ENCODE measurements around the gene CTNNBL1. TPM values are rescaled to one million over a fixed set of nuclear protein-coding genes. Genes with fewer than 3 reads are reported as not detected.
A peak's percentile ranks its signal among the peaks of the same experiment; 100 is the strongest.
"Not testable (repeated sequence)": the region's sequence is repeated elsewhere in the genome, so short reads cannot be mapped to it uniquely, and the experiment has no call there.

The CTNNBL1 gene
- total and polyA plus RNA-seq, 4 donors: 27.7 to 41.9 (median 38.2) TPM

- H3K4me1 ChIP-seq (ENCODE audit: control insufficient read depth, insufficient read depth, low read length): peaks cover 13% of the 10 kb centered on the region
- no peaks in the 10 kb centered on the region for H3K36me3 ChIP-seq (ENCODE audit: control insufficient read depth, insufficient read depth, low read length)
- no peak overlapping the region for H3K27ac ChIP-seq (ENCODE audit: low read depth, low read length)
- H3K27me3 ChIP-seq (ENCODE audit: control insufficient read depth, insufficient read depth, low read length): no peaks in the 10 kb centered on the region
- H3K9me3 ChIP-seq (ENCODE audit: control insufficient read depth, insufficient read depth, low read length): no peaks in the 10 kb centered on the region
- H3K4me3 ChIP-seq (ENCODE audit: low read depth, low read length): no peak overlapping the region
- no peak for DNase-seq (ENCODE audit: low read depth in 4 of 6, low spot score in 6 of 6)
- 92% methylated on average over 9 of the region's 9 CpGs for WGBS (ENCODE audit: insufficient coverage)
Observed at GRCh38 chr20:37849156-37849555, 155.3 kb downstream of the CTNNBL1 start.

- Histone ChIP-seq H3K27ac (ENCODE audit: low read depth, low read length) (no peak overlapping the region), H3K9me3 (ENCODE audit: control insufficient read depth, insufficient read depth, low read length) (no peaks in the 10 kb centered on the region), H3K36me3 (ENCODE audit: control insufficient read depth, insufficient read depth, low read length) (no peaks in the 10 kb centered on the region), H3K4me1 (ENCODE audit: control insufficient read depth, insufficient read depth, low read length) (peaks cover 12% of the 10 kb centered on the region), H3K4me3 (ENCODE audit: low read depth, low read length) (no peak overlapping the region), H3K27me3 (ENCODE audit: control insufficient read depth, insufficient read depth, low read length) (no peaks in the 10 kb centered on the region)
- no peak for DNase-seq (ENCODE audit: low read depth in 4 of 6, low spot score in 6 of 6)
- WGBS (ENCODE audit: insufficient coverage): 70% methylated on average over 2 of the region's 2 CpGs
Observed at GRCh38 chr20:37849566-37849965, 155.7 kb downstream of the CTNNBL1 start.

- Histone ChIP-seq H3K9me3 (ENCODE audit: control insufficient read depth, insufficient read depth, low read length) (no peaks in the 10 kb centered on the region), H3K36me3 (ENCODE audit: control insufficient read depth, insufficient read depth, low read length) (no peaks in the 10 kb centered on the region), H3K27ac (ENCODE audit: low read depth, low read length) (no peak overlapping the region), H3K27me3 (ENCODE audit: control insufficient read depth, insufficient read depth, low read length) (no peaks in the 10 kb centered on the region), H3K4me3 (ENCODE audit: low read depth, low read length) (no peak overlapping the region), H3K4me1 (ENCODE audit: control insufficient read depth, insufficient read depth, low read length) (peaks cover 6% of the 10 kb centered on the region)
- 95% methylated on average over 2 of the region's 6 CpGs for WGBS (ENCODE audit: insufficient coverage)
- DNase-seq (ENCODE audit: low read depth in 4 of 6, low spot score in 6 of 6): peak in 1 of 6 donors; percentile 30
Observed at GRCh38 chr20:37850036-37850592, 156.3 kb downstream of the CTNNBL1 start.

GRCh38 chr20:37850724-37851355 is 157.0 kb downstream of the CTNNBL1 start:
- Histone ChIP-seq H3K4me3 (ENCODE audit: low read depth, low read length) (no peak overlapping the region), H3K9me3 (ENCODE audit: control insufficient read depth, insufficient read depth, low read length) (no peaks in the 10 kb centered on the region), H3K36me3 (ENCODE audit: control insufficient read depth, insufficient read depth, low read length) (peaks cover 2% of the 10 kb centered on the region), H3K27ac (ENCODE audit: low read depth, low read length) (no peak overlapping the region), H3K4me1 (ENCODE audit: control insufficient read depth, insufficient read depth, low read length) (peaks cover 1% of the 10 kb centered on the region), H3K27me3 (ENCODE audit: control insufficient read depth, insufficient read depth, low read length) (no peaks in the 10 kb centered on the region)
- DNase-seq (ENCODE audit: low read depth in 4 of 6, low spot score in 6 of 6): peak in 2 of 6 donors; percentile 47 to 76
- 48% methylated on average over 7 of the region's 10 CpGs for WGBS (ENCODE audit: insufficient coverage)

GRCh38 chr20:37852666-37853065 is 158.8 kb downstream of the CTNNBL1 start:
- WGBS (ENCODE audit: insufficient coverage): 100% methylated on average over 2 of the region's 6 CpGs
- no peaks in the 10 kb centered on the region for H3K27me3 ChIP-seq (ENCODE audit: control insufficient read depth, insufficient read depth, low read length)
- no peak overlapping the region for H3K27ac ChIP-seq (ENCODE audit: low read depth, low read length)
- H3K36me3 ChIP-seq (ENCODE audit: control insufficient read depth, insufficient read depth, low read length): peaks cover 5% of the 10 kb centered on the region
- DNase-seq (ENCODE audit: low read depth in 4 of 6, low spot score in 6 of 6): no peak
- no peak overlapping the region for H3K4me3 ChIP-seq (ENCODE audit: low read depth, low read length)
- H3K9me3 ChIP-seq (ENCODE audit: control insufficient read depth, insufficient read depth, low read length): no peaks in the 10 kb centered on the region
- no peaks in the 10 kb centered on the region for H3K4me1 ChIP-seq (ENCODE audit: control insufficient read depth, insufficient read depth, low read length)

GRCh38 chr20:37853823-37854375 is 160.1 kb downstream of the CTNNBL1 start:
- peak in 1 of 6 donors; percentile 72 for DNase-seq (ENCODE audit: low read depth in 4 of 6, low spot score in 6 of 6)
- H3K36me3 ChIP-seq (ENCODE audit: control insufficient read depth, insufficient read depth, low read length): peaks cover 5% of the 10 kb centered on the region
- H3K9me3 ChIP-seq (ENCODE audit: control insufficient read depth, insufficient read depth, low read length): no peaks in the 10 kb centered on the region
- no peaks in the 10 kb centered on the region for H3K4me1 ChIP-seq (ENCODE audit: control insufficient read depth, insufficient read depth, low read length)
- H3K27ac ChIP-seq (ENCODE audit: low read depth, low read length): no peak overlapping the region
- no peaks in the 10 kb centered on the region for H3K27me3 ChIP-seq (ENCODE audit: control insufficient read depth, insufficient read depth, low read length)
- 100% methylated on average over 1 of the region's 2 CpGs for WGBS (ENCODE audit: insufficient coverage)
- H3K4me3 ChIP-seq (ENCODE audit: low read depth, low read length): no peak overlapping the region

GRCh38 chr20:37856034-37856433 is 162.2 kb downstream of the CTNNBL1 start:
- whole genome bisulfite sequencing (ENCODE audit: insufficient coverage): 100% methylated on average over 3 of the region's 5 CpGs
- H3K27ac ChIP-seq (ENCODE audit: low read depth, low read length); H3K4me1 ChIP-seq (ENCODE audit: control insufficient read depth, insufficient read depth, low read length); DNase-seq (ENCODE audit: low read depth in 4 of 6, low spot score in 6 of 6); H3K4me3 ChIP-seq (ENCODE audit: low read depth, low read length); H3K27me3 ChIP-seq (ENCODE audit: control insufficient read depth, insufficient read depth, low read length); H3K9me3 ChIP-seq (ENCODE audit: control insufficient read depth, insufficient read depth, low read length): not testable (repeated sequence)
- peaks cover 12% of the 10 kb centered on the region for H3K36me3 ChIP-seq (ENCODE audit: control insufficient read depth, insufficient read depth, low read length)

GRCh38 chr20:37856932-37857660 is 163.3 kb downstream of the CTNNBL1 start:
- no peaks in the 10 kb centered on the region for H3K4me1 ChIP-seq (ENCODE audit: control insufficient read depth, insufficient read depth, low read length)
- H3K27me3 ChIP-seq (ENCODE audit: control insufficient read depth, insufficient read depth, low read length): no peaks in the 10 kb centered on the region
- H3K27ac ChIP-seq (ENCODE audit: low read depth, low read length): no peak overlapping the region
- peaks cover 17% of the 10 kb centered on the region for H3K36me3 ChIP-seq (ENCODE audit: control insufficient read depth, insufficient read depth, low read length)
- DNase-seq (ENCODE audit: low read depth in 4 of 6, low spot score in 6 of 6): no peak
- no peak overlapping the region for H3K4me3 ChIP-seq (ENCODE audit: low read depth, low read length)
- H3K9me3 ChIP-seq (ENCODE audit: control insufficient read depth, insufficient read depth, low read length): no peaks in the 10 kb centered on the region
- 52% methylated on average over 3 of the region's 10 CpGs for WGBS (ENCODE audit: insufficient coverage)

- H3K36me3 ChIP-seq (ENCODE audit: control insufficient read depth, insufficient read depth, low read length): peaks cover 21% of the 10 kb centered on the region
- H3K9me3 ChIP-seq (ENCODE audit: control insufficient read depth, insufficient read depth, low read length): no peaks in the 10 kb centered on the region
- H3K27ac ChIP-seq (ENCODE audit: low read depth, low read length): no peak overlapping the region
- H3K27me3 ChIP-seq (ENCODE audit: control insufficient read depth, insufficient read depth, low read length): no peaks in the 10 kb centered on the region
- H3K4me1 ChIP-seq (ENCODE audit: control insufficient read depth, insufficient read depth, low read length): peaks cover 8% of the 10 kb centered on the region
- DNase-seq (ENCODE audit: low read depth in 4 of 6, low spot score in 6 of 6): no peak
- no peak overlapping the region for H3K4me3 ChIP-seq (ENCODE audit: low read depth, low read length)
- 91% methylated on average over 11 of the region's 15 CpGs for WGBS (ENCODE audit: insufficient coverage)
Observed at GRCh38 chr20:37859406-37860171, 165.8 kb downstream of the CTNNBL1 start.

All from spinal cord (tissue), 10 donors.